Keratinocyte (primary cell): ENCODE data around the gene CASK. TPM values are rescaled to one million over a fixed set of nuclear protein-coding genes. Genes with fewer than 3 reads are reported as not detected.

Experiments used
- DNase-seq: peaks from one replicate; pipeline ENCODE4 v3.0.0-alpha.2; 2011; ENCODE audit warnings: low read depth, missing footprints, low spot score
- FAIRE-seq: peaks from 2 replicates; lab custom pipeline; 2011; peaks lifted over from hg19 to GRCh38; lab: Jason Lieb, UNC
- H2AFZ ChIP-seq: 2 replicates; pipeline ENCODE4 v1.6.0; 2012; ENCODE audit warnings: low read length, control low read depth, inconsistent platforms; ENCODE audit not compliant: control insufficient read depth
- H3K27ac ChIP-seq: 2 replicates; pipeline ENCODE4 v1.5.1; 2011; ENCODE audit warnings: low read length; ENCODE audit not compliant: control insufficient read depth, insufficient read depth
- H3K27me3 ChIP-seq: 3 replicates; pipeline ENCODE4 v1.6.0; 2011; ENCODE audit warnings: low read length; ENCODE audit not compliant: control insufficient read depth, insufficient read depth; ENCODE audit errors: extremely low read depth
- H3K36me3 ChIP-seq, 2 experiments: 2 replicates in 1 of 2; 3 replicates in 1 of 2; pipeline ENCODE4 v1.5.1; 2011; ENCODE audit warnings: low read length in 2 of 2, mild to moderate bottlenecking in 1 of 2; ENCODE audit not compliant: control insufficient read depth in 2 of 2, insufficient read depth in 2 of 2; ENCODE audit errors: extremely low read depth in 1 of 2
- H3K4me1 ChIP-seq: 3 replicates; pipeline ENCODE4 v1.5.1; 2011; ENCODE audit warnings: low read length; ENCODE audit not compliant: control insufficient read depth, insufficient read depth; ENCODE audit errors: extremely low read depth
- H3K4me2 ChIP-seq: 3 replicates; pipeline ENCODE4 v1.6.0; 2011; ENCODE audit warnings: low read depth, low read length; ENCODE audit not compliant: control insufficient read depth, insufficient read depth; ENCODE audit errors: extremely low read depth
- H3K4me3 ChIP-seq, 3 experiments: fragments of 200-600 bp in 1 of 3; sonication (generic) in 1 of 3; 2 replicates in 2 of 3; 3 replicates in 1 of 3; pipeline ENCODE4 v1.5.1; 2011 to 2016; ENCODE audit warnings: low read length in 3 of 3, mild to moderate bottlenecking in 3 of 3, control low read depth in 2 of 3, inconsistent platforms in 1 of 3, low read depth in 1 of 3, mixed read lengths in 1 of 3, mixed run types in 1 of 3, moderate library complexity in 1 of 3; ENCODE audit not compliant: control insufficient read depth in 2 of 3, insufficient read depth in 2 of 3; ENCODE audit errors: extremely low read depth in 1 of 3
- H3K79me2 ChIP-seq: 2 replicates; pipeline ENCODE4 v1.6.0; 2012; ENCODE audit warnings: low read length; ENCODE audit not compliant: control insufficient read depth, insufficient read depth
- H3K9ac ChIP-seq: 3 replicates; pipeline ENCODE4 v1.6.0; 2011; ENCODE audit warnings: low read length; ENCODE audit not compliant: control insufficient read depth, insufficient read depth; ENCODE audit errors: extremely low read depth
- H3K9me1 ChIP-seq: 3 replicates; pipeline ENCODE4 v1.6.0; 2011; ENCODE audit warnings: low read length; ENCODE audit not compliant: control insufficient read depth, insufficient read depth; ENCODE audit errors: extremely low read depth
- H3K9me3 ChIP-seq: 2 replicates; pipeline ENCODE4 v1.5.1; 2012; ENCODE audit warnings: low read depth, low read length; ENCODE audit not compliant: control insufficient read depth
- H4K20me1 ChIP-seq: 3 replicates; pipeline ENCODE4 v1.6.0; 2011; ENCODE audit warnings: low read length; ENCODE audit not compliant: control insufficient read depth, insufficient read depth; ENCODE audit errors: extremely low read depth
- CTCF ChIP-seq, 3 experiments: IDR thresholded peaks in 1 of 3; conservative IDR thresholded peaks in 1 of 3; optimal IDR thresholded peaks in 1 of 3; 2 replicates in 2 of 3; 3 replicates in 1 of 3; pipeline versions ENCODE3 to v1.5.1; 2011; ENCODE audit warnings: low read length in 3 of 3, mild to moderate bottlenecking in 3 of 3, moderate library complexity in 2 of 3, control low read depth in 1 of 3, inconsistent platforms in 1 of 3; ENCODE audit not compliant: insufficient read depth in 2 of 3; ENCODE audit errors: extremely low read depth in 1 of 3
- EZH2 ChIP-seq: IDR thresholded peaks from one replicate; pipeline ENCODE4 v1.6.1; 2012; ENCODE audit warnings: inconsistent platforms, mild to moderate bottlenecking, low read length, moderate library complexity
- dilution Hi-C: fragments of 300-500 bp; cut with MboI; formaldehyde crosslinking; loops from one replicate; pipeline ENCODE4 v1.7.0; 2020; ENCODE audit warnings: low sequenced_read_pairs; ENCODE audit not compliant: extremely low pct_ligation_motif_present
- polyA plus RNA-seq, 5 experiments: library from polyadenylated mRNA; depleted of rRNA in 3 of 5; stranded (reverse) in 3 of 5; stranded (forward) in 1 of 5; unstranded in 1 of 5; fragments of >200 nt; gene quantifications; 1 replicate in 1 of 5; 2 replicates in 3 of 5; 3 replicates in 1 of 5; pipeline versions ENCODE4 v1.2.1 to v1.2.3, GENCODE V29; 2011 to 2012; ENCODE audit warnings: missing spikeins in 2 of 5, low read depth in 1 of 5, low replicate concordance in 1 of 5

CASK gene
- polyA plus RNA-seq, 1 donor (not counting 4 experiments of a cell fraction or from before 2014, with no cell fraction given): 33.7 TPM

GRCh38 chrX:41758401-41758800, 165.0 kb downstream of the CASK start:
- no peak overlapping the region for H3K4me3 ChIP-seq
- dilution Hi-C loops: no loop called here
- no peak overlapping the region for H2AFZ ChIP-seq
- no peaks in the 10 kb centered on the region for H4K20me1 ChIP-seq
- no peaks in the 10 kb centered on the region for H3K79me2 ChIP-seq
- H3K36me3 ChIP-seq: no peaks in the 10 kb centered on the region
- no peak overlapping the region for H3K4me2 ChIP-seq
- H3K9me3 ChIP-seq: no peaks in the 10 kb centered on the region
- no peak overlapping the region for H3K27ac ChIP-seq
- DNase-seq (no peak), FAIRE-seq (no peak)
- no peak overlapping the region for H3K9ac ChIP-seq
- H3K4me1 ChIP-seq: no peaks in the 10 kb centered on the region
- H3K9me1 ChIP-seq: no peaks in the 10 kb centered on the region
- no peaks in the 10 kb centered on the region for H3K27me3 ChIP-seq
- TF ChIP-seq CTCF (optimal IDR thresholded peaks at IDR 0.05 in 1 of 3, IDR thresholded peaks at IDR 0.05 in 1 of 3, conservative IDR thresholded peaks at IDR 0.05 in 1 of 3; ENCODE audit: extremely low read depth in 1 of 3, insufficient read depth in 2 of 3, low read length in 3 of 3) (no peak), EZH2 (no peak)

DNA sequence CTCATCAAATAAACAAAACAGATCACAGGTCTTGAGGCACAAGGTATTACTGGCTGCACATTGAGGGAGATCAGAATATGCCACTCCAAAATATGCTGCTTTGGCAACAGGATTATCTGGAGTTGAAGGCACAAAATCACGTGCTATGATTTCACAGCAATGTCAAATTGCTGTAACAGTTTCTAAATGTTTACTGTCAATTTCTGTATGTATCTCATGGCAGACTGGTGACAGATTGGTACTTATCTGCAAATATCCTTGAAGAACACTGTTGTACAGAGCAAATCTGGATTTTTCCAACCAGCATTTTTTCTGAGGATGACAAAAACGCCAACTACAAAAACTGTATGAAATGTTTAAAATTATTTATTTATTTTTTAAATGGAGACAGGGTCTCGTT, 172.6 kb downstream of the CASK start:
- Histone ChIP-seq H2AFZ (no peak overlapping the region), H3K27ac (no peak overlapping the region), H3K9me3 (no peaks in the 10 kb centered on the region), H4K20me1 (no peaks in the 10 kb centered on the region), H3K9me1 (no peaks in the 10 kb centered on the region), H3K36me3 (no peaks in the 10 kb centered on the region), H3K9ac (no peak overlapping the region), H3K4me3 (no peak overlapping the region), H3K4me1 (no peaks in the 10 kb centered on the region), H3K79me2 (no peaks in the 10 kb centered on the region), H3K27me3 (no peaks in the 10 kb centered on the region), H3K4me2 (no peak overlapping the region)
- dilution Hi-C loops: no loop called here
- TF ChIP-seq EZH2: no peak
- no peak for TF ChIP-seq CTCF (optimal IDR thresholded peaks at IDR 0.05 in 1 of 3, IDR thresholded peaks at IDR 0.05 in 1 of 3, conservative IDR thresholded peaks at IDR 0.05 in 1 of 3; ENCODE audit: extremely low read depth in 1 of 3, insufficient read depth in 2 of 3, low read length in 3 of 3)
- FAIRE-seq: no peak
- no peak for DNase-seq
